HepG2 (cell line): ENCODE measurements around the gene RETREG2. TPM values are rescaled to one million over a fixed set of nuclear protein-coding genes. Genes with fewer than 3 reads are reported as not detected.

Source experiments
- ELF4 ChIP-seq: sonication (generic); formaldehyde crosslinking; IDR thresholded peaks from 2 replicates; pipeline ENCODE4 v1.5.0; 2020; ENCODE audit warnings: missing genetic modification reagents, mild to moderate bottlenecking, moderate library complexity, borderline replicate concordance
- FUBP1 ChIP-seq: sonication (generic); formaldehyde crosslinking; IDR thresholded peaks from 2 replicates; pipeline ENCODE4 v1.5.1; 2020; ENCODE audit warnings: missing genetic modification reagents, mild to moderate bottlenecking, borderline replicate concordance
- HMGXB3 ChIP-seq: sonication (generic); formaldehyde crosslinking; IDR thresholded peaks from 2 replicates; pipeline ENCODE4 v1.4.0; 2020; ENCODE audit warnings: missing genetic modification reagents, borderline replicate concordance
- IRF9 ChIP-seq: sonication (generic); formaldehyde crosslinking; IDR thresholded peaks from 2 replicates; pipeline ENCODE4 v1.8.0; 2022; ENCODE audit warnings: missing genetic modification reagents, mild to moderate bottlenecking, borderline replicate concordance
- RBM39 ChIP-seq: fragments of 200-400 bp; formaldehyde crosslinking; IDR thresholded peaks from one replicate; pipeline ENCODE4 v1.6.1; 2018; ENCODE audit warnings: antibody characterized with exemption, mild to moderate bottlenecking, low read depth, low read length; ENCODE audit not compliant: poor library complexity, severe bottlenecking
- RCOR2 ChIP-seq: IDR thresholded peaks from 2 replicates; pipeline ENCODE4 v1.6.1; 2016; ENCODE audit warnings: missing biosample characterization, missing genetic modification reagents
- REPIN1 ChIP-seq: sonication (generic); formaldehyde crosslinking; IDR thresholded peaks from 2 replicates; pipeline ENCODE4 v1.8.0; 2022; ENCODE audit warnings: missing genetic modification reagents, low read depth, mild to moderate bottlenecking, borderline replicate concordance
- SAFB2 ChIP-seq: sonication (generic); formaldehyde crosslinking; IDR thresholded peaks from 2 replicates; pipeline ENCODE4 v1.5.1; 2020; ENCODE audit warnings: missing genetic modification reagents, low read depth, mild to moderate bottlenecking, borderline replicate concordance
- XRCC5 ChIP-seq: fragments of 200-400 bp; formaldehyde crosslinking; optimal IDR thresholded peaks from 2 replicates; pipeline ENCODE3; 2017; ENCODE audit warnings: mild to moderate bottlenecking, low read length
- ZBTB33 ChIP-seq: sonication (generic); formaldehyde crosslinking; IDR thresholded peaks from 2 replicates; pipeline ENCODE4 v1.4.0; 2020; ENCODE audit warnings: missing genetic modification reagents
- ZBTB37 ChIP-seq: sonication (generic); formaldehyde crosslinking; IDR thresholded peaks from 2 replicates; pipeline ENCODE4 v1.4.0; 2020; ENCODE audit warnings: mild to moderate bottlenecking, missing genetic modification reagents
- ZBTB7A ChIP-seq: sonication (generic); formaldehyde crosslinking; IDR thresholded peaks from 2 replicates; pipeline ENCODE4 v1.8.0; 2022; ENCODE audit warnings: mild to moderate bottlenecking, missing genetic modification reagents
- ZNF17 ChIP-seq: sonication (generic); formaldehyde crosslinking; IDR thresholded peaks from 2 replicates; pipeline ENCODE4 v1.5.0; 2020; ENCODE audit warnings: mild to moderate bottlenecking, missing genetic modification reagents
- ZNF781 ChIP-seq: sonication (generic); formaldehyde crosslinking; IDR thresholded peaks from 2 replicates; pipeline ENCODE4 v1.5.1; 2020; ENCODE audit warnings: borderline replicate concordance, mild to moderate bottlenecking, missing genetic modification reagents; ENCODE audit errors: not compliant biosample characterization
- polyA plus RNA-seq, 8 experiments: library from polyadenylated mRNA; depleted of rRNA in 3 of 8; stranded (reverse) in 7 of 8; unstranded in 1 of 8; fragments of >200 nt; fragmentation: Illumina TruSeq in 4 of 8; extraction: Trizol in 4 of 8; gene quantifications; 2 replicates each; pipeline versions ENCODE4 v1.2.1 to v1.2.3, GENCODE V29; 2011 to 2016; ENCODE audit warnings: low read depth in 4 of 8, missing spikeins in 1 of 8, mixed read lengths in 1 of 8; ENCODE audit not compliant: insufficient read depth in 1 of 8
- total RNA-seq, 5 experiments: library from RNA; depleted of rRNA; stranded (reverse); fragments of >200 nt; fragmentation: Illumina TruSeq; extraction: Trizol; gene quantifications; 2 replicates each; pipeline ENCODE4 v1.2.3, GENCODE V29; 2016; ENCODE audit warnings: low read depth in 1 of 5

Gene RETREG2
- total and polyA plus RNA-seq, 2 of the 13 experiments (the other 11 are each of a cell fraction or from before 2014, with no cell fraction given), result 86.0 to 134 TPM

- TF ChIP-seq IRF9 (CRISPR knock-in tag) (peak; percentile 98), ZNF781 (CRISPR knock-in tag) (no peak), XRCC5 (peak; percentile 89), ZBTB37 (CRISPR knock-in tag) (no peak), FUBP1 (CRISPR knock-in tag) (no peak), ELF4 (CRISPR knock-in tag) (no peak), RCOR2 (CRISPR knock-in tag) (no peak), RBM39 (peak; percentile 76), HMGXB3 (peak; percentile 50; the same call in 1 of the 2 replicates), ZBTB33 (CRISPR knock-in tag) (no peak; the same call in 1 of the 2 replicates), SAFB2 (CRISPR knock-in tag) (peak; percentile 72; the same call in 1 of the 2 replicates), ZNF17 (no peak), ZBTB7A (CRISPR knock-in tag) (no peak), REPIN1 (CRISPR knock-in tag) (peak; percentile 91; the same call in 1 of the 2 replicates)
These were observed 28.5 kb downstream of the RETREG2 start, which contains the start of gene ZFAND2B (continued) for GRCh38 chr2:219206328-219207133.
